HG03103 (cell line): ENCODE results near the gene FAM20C.
A peak's percentile ranks its signal among the peaks of the same experiment; 100 is the strongest.

Experiments
- ATAC-seq: cut with Tn5 transposase; IDR thresholded peaks from one replicate; pipeline ENCODE4 v1.9.1; 2021; ENCODE audit warnings: low read depth; ENCODE audit not compliant: unreplicated experiment

Gene FAM20C

GRCh38 chr7:191981-192649 lies at the start of gene FAM20C:
TSS of gene FAM20C (plus strand) at chr7:192571. CDS start at chr7:193200, 629 bp downstream.
- no peak for ATAC-seq

GRCh38 chr7:143145-143751 lies 49.1 kb upstream of the FAM20C start:
- ATAC-seq, result no peak

GRCh38 chr7:143811-144453 lies 48.4 kb upstream of the FAM20C start:
- ATAC-seq, result peak; percentile 46

DNA sequence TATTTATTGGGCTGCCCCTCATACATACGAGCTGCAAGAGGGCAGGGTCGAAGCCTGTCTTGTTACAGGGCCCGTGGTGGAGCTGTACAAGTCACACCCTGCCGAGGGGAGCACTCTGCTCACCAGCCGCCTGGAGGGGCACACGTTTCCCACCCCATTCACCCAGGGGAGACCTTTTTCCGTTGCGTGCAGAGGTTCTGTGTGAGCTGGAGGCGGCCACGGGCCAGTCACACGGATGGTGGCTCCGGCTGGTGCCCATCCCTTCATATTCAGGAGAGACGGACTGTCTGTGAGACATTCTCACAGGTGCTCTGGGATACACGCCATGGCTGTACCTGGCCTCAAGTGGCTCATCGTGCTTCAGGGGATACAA lies 47.9 kb upstream of the FAM20C start:
- no peak for ATAC-seq

GRCh38 chr7:145863-146262 lies 46.5 kb upstream of the FAM20C start:
- ATAC-seq, result no peak

DNA sequence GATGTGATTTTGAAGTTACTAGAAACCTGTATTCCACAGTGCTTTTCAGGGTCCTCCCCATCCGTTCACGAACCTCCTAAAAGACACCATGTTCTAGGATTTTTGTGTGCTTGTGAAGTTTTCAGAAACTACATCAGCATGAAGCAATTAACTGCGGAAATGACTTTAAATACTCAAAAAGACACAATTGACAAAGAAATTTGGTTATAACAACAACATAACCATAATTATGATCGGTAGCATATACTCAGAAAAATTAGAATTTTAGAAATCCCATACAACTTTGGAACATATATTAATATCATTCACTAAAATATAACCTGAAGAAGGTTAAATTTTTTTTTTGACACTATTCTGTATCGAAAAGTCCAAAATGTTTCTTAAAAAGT lies 43.8 kb upstream of the FAM20C start:
- ATAC-seq, result no peak

DNA sequence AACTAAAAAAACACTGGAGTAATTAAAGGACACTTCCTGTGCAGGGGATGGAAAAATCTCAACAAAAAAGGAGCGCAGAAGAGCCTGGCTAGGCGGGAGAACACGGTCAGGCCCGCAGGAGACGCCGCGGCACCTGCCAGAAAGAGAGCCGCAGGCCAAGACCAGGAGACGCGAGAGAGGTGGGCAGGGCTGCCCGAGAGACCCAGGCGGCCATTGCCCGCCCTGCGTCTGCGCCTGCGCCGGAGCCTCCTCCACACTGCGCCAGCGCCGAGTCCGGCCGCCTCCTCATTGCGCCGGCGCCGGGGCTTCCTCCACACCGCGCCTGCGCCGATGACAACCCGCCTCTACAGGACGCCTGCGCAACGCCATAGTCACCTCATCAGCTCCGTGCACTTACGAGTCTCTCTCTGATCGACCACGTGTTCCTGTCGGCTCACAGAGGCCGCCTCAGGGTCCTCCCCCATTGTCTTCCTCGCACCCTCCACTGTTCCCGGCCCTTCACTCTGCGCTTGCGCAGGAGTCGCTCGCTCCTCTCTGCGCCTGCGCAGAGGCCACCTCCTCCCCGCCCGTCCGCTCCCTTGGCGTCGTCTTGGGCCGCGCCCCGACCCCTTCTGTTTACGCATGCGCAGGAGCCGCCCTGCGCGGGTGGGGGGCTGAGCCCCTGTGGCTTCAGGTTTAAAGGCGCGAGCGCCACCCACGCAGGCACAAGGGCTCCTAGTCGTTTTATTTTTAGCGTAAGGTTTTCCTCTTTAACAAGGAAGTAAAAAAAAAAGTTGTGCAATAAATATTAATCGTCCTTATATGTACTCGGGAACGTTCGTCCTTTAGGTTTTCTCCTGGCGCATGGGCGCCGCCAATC lies 43.2 kb upstream of the FAM20C start:
- ATAC-seq, result peak; percentile 97

GRCh38 chr7:149791-150636 lies 42.4 kb upstream of the FAM20C start:
- no peak for ATAC-seq

- no peak for ATAC-seq
Measured at GRCh38 chr7:150811-151221, 41.6 kb upstream of the FAM20C start.

GRCh38 chr7:151346-152050 lies 40.9 kb upstream of the FAM20C start:
- no peak for ATAC-seq

DNA sequence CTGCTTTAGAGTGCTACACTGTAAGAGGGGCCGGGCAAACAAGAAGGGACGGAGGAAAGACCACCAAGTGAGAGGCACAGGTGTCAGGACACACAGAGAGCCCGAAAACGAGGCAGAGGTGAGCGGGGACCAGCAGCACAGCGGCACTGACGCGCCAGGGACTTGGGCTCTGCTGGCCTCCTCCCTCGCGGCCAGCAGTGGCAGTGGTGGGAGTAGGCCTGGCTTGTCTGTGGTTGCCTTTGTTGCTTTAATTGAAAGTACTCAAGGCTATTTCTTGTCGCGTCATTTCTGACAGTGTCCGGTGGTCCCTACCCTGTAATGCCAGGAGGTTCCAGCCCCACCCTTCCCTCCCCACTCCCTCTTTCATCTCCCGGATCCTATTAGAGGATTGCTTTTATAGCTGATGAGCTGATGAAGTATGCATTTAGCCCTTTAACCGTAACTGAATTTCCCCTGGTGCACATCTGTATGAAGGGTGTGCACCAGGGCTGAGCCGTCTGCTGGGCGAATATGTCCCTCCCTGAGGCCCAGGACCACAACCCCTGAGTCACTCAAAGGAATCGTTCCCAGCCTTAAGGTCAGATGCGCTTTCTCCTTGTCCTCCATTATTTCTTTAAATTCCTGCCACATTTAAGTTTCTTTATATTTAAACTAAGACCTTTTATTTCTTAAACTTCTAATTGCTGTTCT lies 39.5 kb upstream of the FAM20C start:
- no peak for ATAC-seq

- ATAC-seq, result no peak
Measured at GRCh38 chr7:153604-154003, 38.8 kb upstream of the FAM20C start.

DNA sequence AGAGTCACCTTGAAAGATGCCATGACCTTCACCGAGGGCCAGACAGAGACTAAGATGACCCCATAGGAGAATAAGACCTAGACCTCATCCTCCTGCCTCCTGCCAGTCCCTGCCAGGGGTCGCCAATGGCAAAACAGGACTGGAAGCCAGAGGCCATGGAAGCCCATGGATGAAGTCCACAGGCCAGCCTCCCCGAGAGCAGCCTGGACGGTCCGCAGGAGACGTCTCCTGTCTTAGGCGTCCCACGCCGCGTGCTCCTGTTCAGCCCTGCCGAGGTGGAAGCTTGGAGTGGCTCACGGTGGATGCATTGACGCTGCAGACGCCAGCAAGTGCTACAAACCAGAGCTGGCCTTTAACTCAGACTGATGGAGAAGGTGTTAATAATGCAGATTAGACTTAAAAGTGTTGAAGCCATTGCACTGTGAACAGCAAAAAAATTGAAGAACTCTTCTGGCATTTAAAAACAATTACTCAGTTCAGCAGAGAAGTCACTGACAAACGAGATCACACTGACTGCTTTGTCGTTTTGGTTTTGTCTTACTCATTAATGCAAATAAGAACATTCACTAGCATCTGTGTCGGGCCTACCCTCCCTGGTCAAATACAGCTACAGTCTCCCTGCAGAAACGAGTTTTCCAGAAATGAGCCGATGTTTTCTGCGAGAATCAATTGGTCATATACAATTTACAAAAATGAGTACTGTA lies 38.1 kb upstream of the FAM20C start:
- ATAC-seq, result no peak

GRCh38 chr7:155469-155900 lies 36.9 kb upstream of the FAM20C start:
- no peak for ATAC-seq

GRCh38 chr7:156111-157007 lies 36.0 kb upstream of the FAM20C start:
- no peak for ATAC-seq

- no peak for ATAC-seq
Measured at GRCh38 chr7:157008-157310, 35.4 kb upstream of the FAM20C start.

GRCh38 chr7:157771-158625 lies 34.4 kb upstream of the FAM20C start:
- ATAC-seq, result no peak
